ENCODE measurements around the gene MGRN1. TPM values are rescaled to one million over a fixed set of nuclear protein-coding genes. Genes with fewer than 3 reads are reported as not detected.

The MGRN1 gene
- total and polyA plus RNA-seq, 2 donors (not counting 3 experiments of a cell fraction or from before 2014, with no cell fraction given), result 15.6 to 73.0 TPM

GRCh38 chr16:4714996-4715395, 90.4 kb downstream of the MGRN1 start:
- Histone ChIP-seq H3K36me3 (ENCODE audit: control insufficient read depth in 2 of 2, extremely low read depth in 1 of 2, insufficient read depth in 2 of 2, low read length in 2 of 2) (peaks cover 2 to 4% of the 10 kb centered on the region in 2 experiments), H3K4me1 (ENCODE audit: control insufficient read depth, extremely low read depth, insufficient read depth, low read length) (no peaks in the 10 kb centered on the region), H3K27ac (ENCODE audit: insufficient read depth, low read depth, low read length) (no peak overlapping the region), H3K79me2 (ENCODE audit: control insufficient read depth, insufficient read depth, low read length) (no peaks in the 10 kb centered on the region), H3K4me3 (replicated peaks in 1 of 3; ENCODE audit: insufficient read depth in 1 of 3, low read depth in 1 of 3, low read length in 3 of 3) (no peak overlapping the region), H3K9me1 (replicated peaks; ENCODE audit: control insufficient read depth, extremely low read depth, insufficient read depth, low read length) (no peaks in the 10 kb centered on the region), H3K9me3 (replicated peaks; ENCODE audit: control insufficient read depth, insufficient read depth, low read length) (no peaks in the 10 kb centered on the region), H3K27me3 (ENCODE audit: control insufficient read depth in 2 of 2, insufficient read depth in 2 of 2, low read length in 2 of 2) (no peaks in the 10 kb centered on the region), H2AFZ (ENCODE audit: low read depth, low read length) (no peak overlapping the region), H3K4me2 (ENCODE audit: insufficient read depth, low read length) (no peak overlapping the region), H4K20me1 (replicated peaks; ENCODE audit: control insufficient read depth, extremely low read depth, insufficient read depth, low read length) (no peaks in the 10 kb centered on the region), H3K9ac (replicated peaks; ENCODE audit: extremely low read depth, insufficient read depth, low read length) (no peak overlapping the region)
- dilution Hi-C loops (cut with MboI; ENCODE audit: extremely low pct_ligation_motif_present, low sequenced_read_pairs), result no loop called here
- intact Hi-C loops (cut with micrococcal nuclease), result no loop called here
- POLR2A ChIA-PET, result interaction anchor here (0.6 kb wide), 1 partner anchor 12 kb away, joined by 3 read pairs; no protein-coding TSS in a partner anchor
- CTCF ChIA-PET, result no interaction called here
- DNase-seq (ENCODE audit: low read depth, low spot score) (no peak), FAIRE-seq (no peak)
- BruUV-seq (replicated peaks), result no TSS peak
- TF ChIP-seq EZH2 (IDR thresholded peaks at IDR 0.05; ENCODE audit: borderline replicate concordance, low read depth, low read length, severe bottlenecking) (no peak), CTCF (IDR thresholded peaks at IDR 0.05; ENCODE audit: extremely low read depth in 1 of 2, insufficient read depth in 1 of 2, low read depth in 1 of 2, low read length in 2 of 2) (no peak), MYC (IDR thresholded peaks at IDR 0.05; ENCODE audit: low read depth, low read length) (no peak), POLR2A (IDR thresholded peaks at IDR 0.05; ENCODE audit: low read depth, low read length) (no peak), JUN (IDR thresholded peaks at IDR 0.05; ENCODE audit: borderline replicate concordance, insufficient read depth, insufficient read length, low read depth) (no peak), MAX (IDR thresholded peaks at IDR 0.05; ENCODE audit: insufficient read depth, insufficient read length) (no peak), POLR2AphosphoS5 (IDR thresholded peaks at IDR 0.05; ENCODE audit: insufficient read depth, low read depth, low read length) (no peak), GATA2 (IDR thresholded peaks at IDR 0.05; ENCODE audit: insufficient read depth, insufficient read length, low read depth, low read length) (no peak), FOS (IDR thresholded peaks at IDR 0.05; ENCODE audit: borderline replicate concordance, insufficient read depth, low read length) (no peak)

All from endothelial cell of umbilical vein (primary cell).